Adrenal gland (tissue), 5 donors: Measurements from ENCODE around the gene SECISBP2.

Experiments
- CTCF ChIP-seq, 6 experiments: fragments of 450-650 bp in 4 of 6; fragments of 200-600 bp in 2 of 6; sonication (generic) in 1 of 6; IDR thresholded peaks; 1 replicate in 5 of 6; 2 replicates in 1 of 6; pipeline versions ENCODE4 v1.5.1 to v1.8.0; 2016 to 2021; ENCODE audit warnings: antibody characterized with exemption in 6 of 6, mild to moderate bottlenecking in 2 of 6, moderate library complexity in 1 of 6
- POLR2A ChIP-seq, 2 donors: fragments of 450-650 bp; IDR thresholded peaks; one replicate each; pipeline ENCODE4 v1.6.1; 2017; ENCODE audit warnings: antibody characterized with exemption in 2 of 2, mild to moderate bottlenecking in 2 of 2, moderate library complexity in 1 of 2
- donor health status: DM: no; HTN: no; CAD: no.

- TF ChIP-seq CTCF (IDR thresholded peaks at IDR 0.05) (no peak), POLR2A (IDR thresholded peaks at IDR 0.05) (no peak)
Observed at GRCh38 chr9:89356782-89357181, 38.5 kb downstream of the SECISBP2 start.
